Astrocyte (in vitro differentiated cells and primary cell): ENCODE data around the gene PLEKHG4B. TPM values are rescaled to one million over a fixed set of nuclear protein-coding genes. Genes with fewer than 3 reads are reported as not detected.

Experiments
- DNase-seq: peaks from one replicate; pipeline ENCODE4 v3.0.0-alpha.2; 2010; ENCODE audit warnings: low read depth
- FAIRE-seq: peaks from 2 replicates; lab custom pipeline; 2011; peaks lifted over from hg19 to GRCh38; lab: Jason Lieb, UNC
- H2AFZ ChIP-seq: 2 replicates; pipeline ENCODE4 v1.6.0; 2012; ENCODE audit warnings: low read depth, low read length, inconsistent platforms
- H3K27ac ChIP-seq: 2 replicates; pipeline ENCODE4 v1.5.1; 2011; ENCODE audit warnings: low read depth, low read length, inconsistent platforms
- H3K27me3 ChIP-seq: 2 replicates; pipeline ENCODE4 v1.6.0; 2011; ENCODE audit warnings: low read length, inconsistent platforms; ENCODE audit not compliant: insufficient read depth
- H3K36me3 ChIP-seq: 2 replicates; pipeline ENCODE4 v1.5.1; 2011; ENCODE audit warnings: low read length, inconsistent platforms; ENCODE audit not compliant: insufficient read depth
- H3K4me1 ChIP-seq: 2 replicates; pipeline ENCODE4 v1.5.1; 2011; ENCODE audit warnings: low read length, inconsistent platforms; ENCODE audit not compliant: insufficient read depth
- H3K4me2 ChIP-seq: 2 replicates; pipeline ENCODE4 v1.6.0; 2012; ENCODE audit warnings: low read length, inconsistent platforms
- H3K4me3 ChIP-seq: 2 replicates; pipeline ENCODE4 v1.5.1; 2011; ENCODE audit warnings: low read depth, mild to moderate bottlenecking, low read length, inconsistent platforms; ENCODE audit not compliant: insufficient read depth
- H3K79me2 ChIP-seq: 2 replicates; pipeline ENCODE4 v1.6.0; 2012; ENCODE audit warnings: mild to moderate bottlenecking, low read length, inconsistent platforms; ENCODE audit not compliant: insufficient read depth
- H3K9ac ChIP-seq: 2 replicates; pipeline ENCODE4 v1.6.0; 2012; ENCODE audit warnings: mild to moderate bottlenecking, low read length, inconsistent platforms
- H3K9me3 ChIP-seq: 2 replicates; pipeline ENCODE4 v1.5.1; 2012; ENCODE audit warnings: low read depth, mild to moderate bottlenecking, low read length, inconsistent platforms; ENCODE audit not compliant: insufficient read depth
- H4K20me1 ChIP-seq: 2 replicates; pipeline ENCODE4 v1.6.0; 2012; ENCODE audit warnings: low read length, inconsistent platforms; ENCODE audit not compliant: insufficient read depth
- H3K27ac Mint-ChIP-seq: one replicate; pipeline ENCODE4 v1.8.0; 2021; ENCODE audit warnings: mild to moderate bottlenecking, mixed read lengths; ENCODE audit not compliant: unreplicated experiment
- H3K27me3 Mint-ChIP-seq: one replicate; pipeline ENCODE4 v1.8.0; 2021; ENCODE audit warnings: low read depth, mixed read lengths; ENCODE audit not compliant: unreplicated experiment
- H3K36me3 Mint-ChIP-seq: one replicate; pipeline ENCODE4 v1.8.0; 2021; ENCODE audit warnings: low read depth, mixed read lengths; ENCODE audit not compliant: unreplicated experiment
- H3K4me1 Mint-ChIP-seq: one replicate; pipeline ENCODE4 v1.8.0; 2021; ENCODE audit warnings: low read depth, mixed read lengths; ENCODE audit not compliant: unreplicated experiment
- H3K4me3 Mint-ChIP-seq: one replicate; pipeline ENCODE4 v1.8.0; 2021; ENCODE audit warnings: mild to moderate bottlenecking, moderate library complexity, mixed read lengths; ENCODE audit not compliant: unreplicated experiment
- H3K9me3 Mint-ChIP-seq: one replicate; pipeline ENCODE4 v1.8.0; 2021; ENCODE audit warnings: mild to moderate bottlenecking, mixed read lengths; ENCODE audit not compliant: unreplicated experiment
- EZH2 ChIP-seq: IDR thresholded peaks from 2 replicates; pipeline ENCODE4 v1.6.1; 2012; ENCODE audit warnings: mild to moderate bottlenecking, low read length, inconsistent platforms; ENCODE audit not compliant: insufficient read depth
- total RNA-seq: library from RNA; stranded (reverse); gene quantifications from 2 replicates; pipeline ENCODE4 v1.2.1, GENCODE V29; 2021
- TF ChIP-seq, protein P1 (sequence below): IDR thresholded peaks from 2 replicates; pipeline ENCODE4 v1.5.1; 2011; ENCODE audit warnings: low read depth, mild to moderate bottlenecking, inconsistent platforms, low read length, moderate library complexity; ENCODE audit not compliant: insufficient read depth

PLEKHG4B gene
- total RNA-seq, 1 donor from 2014 or later: 8.1 TPM

DNA sequence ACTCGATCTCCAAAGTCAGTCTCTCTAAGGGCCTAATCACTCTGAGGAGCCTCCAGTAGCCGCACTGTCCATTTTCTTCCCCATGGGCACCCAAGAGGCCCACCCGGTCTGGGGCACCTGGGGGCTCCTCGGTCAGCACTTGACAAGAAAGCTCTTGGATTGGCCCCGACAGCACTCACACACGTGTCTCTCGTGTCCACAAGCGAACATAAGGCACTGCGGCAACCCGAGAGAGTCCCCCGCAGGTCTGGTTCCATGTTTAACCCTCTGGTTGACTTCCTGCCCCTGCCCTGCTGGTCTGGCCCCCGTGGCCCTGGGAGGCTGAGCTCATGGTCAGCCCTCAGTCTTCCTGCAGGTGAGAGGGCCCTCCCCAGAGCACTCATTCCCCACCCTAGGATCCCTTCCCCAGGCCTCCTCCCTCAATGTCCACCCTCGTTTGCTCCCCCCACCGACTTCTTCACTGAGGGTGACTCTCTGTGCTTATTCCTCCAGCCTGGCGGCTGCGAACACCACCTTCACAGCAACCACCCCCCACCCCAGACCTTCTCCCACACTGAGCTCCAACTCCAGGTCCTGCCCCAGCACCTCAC, 83.0 kb downstream of the PLEKHG4B start:
- Histone ChIP-seq H3K27ac (no peak overlapping the region), H3K27me3 (no peaks in the 10 kb centered on the region), H3K79me2 (no peaks in the 10 kb centered on the region), H3K9me3 (no peaks in the 10 kb centered on the region), H3K4me3 (no peak overlapping the region), H2AFZ (no peak overlapping the region), H4K20me1 (no peaks in the 10 kb centered on the region), H3K4me2 (no peak overlapping the region), H3K36me3 (no peaks in the 10 kb centered on the region), H3K9ac (no peak overlapping the region), H3K4me1 (peaks cover 2% of the 10 kb centered on the region)
- no peak for FAIRE-seq
- no peak for DNase-seq
- Mint-ChIP-seq H3K4me3 (no peak overlapping the region), H3K27me3 (peaks cover 33% of the 10 kb centered on the region), H3K9me3 (no peaks in the 10 kb centered on the region), H3K4me1 (peaks cover 9% of the 10 kb centered on the region), H3K36me3 (no peaks in the 10 kb centered on the region), H3K27ac (no peak overlapping the region)
- TF ChIP-seq EZH2: no peak
- TF ChIP-seq, protein P1, sequence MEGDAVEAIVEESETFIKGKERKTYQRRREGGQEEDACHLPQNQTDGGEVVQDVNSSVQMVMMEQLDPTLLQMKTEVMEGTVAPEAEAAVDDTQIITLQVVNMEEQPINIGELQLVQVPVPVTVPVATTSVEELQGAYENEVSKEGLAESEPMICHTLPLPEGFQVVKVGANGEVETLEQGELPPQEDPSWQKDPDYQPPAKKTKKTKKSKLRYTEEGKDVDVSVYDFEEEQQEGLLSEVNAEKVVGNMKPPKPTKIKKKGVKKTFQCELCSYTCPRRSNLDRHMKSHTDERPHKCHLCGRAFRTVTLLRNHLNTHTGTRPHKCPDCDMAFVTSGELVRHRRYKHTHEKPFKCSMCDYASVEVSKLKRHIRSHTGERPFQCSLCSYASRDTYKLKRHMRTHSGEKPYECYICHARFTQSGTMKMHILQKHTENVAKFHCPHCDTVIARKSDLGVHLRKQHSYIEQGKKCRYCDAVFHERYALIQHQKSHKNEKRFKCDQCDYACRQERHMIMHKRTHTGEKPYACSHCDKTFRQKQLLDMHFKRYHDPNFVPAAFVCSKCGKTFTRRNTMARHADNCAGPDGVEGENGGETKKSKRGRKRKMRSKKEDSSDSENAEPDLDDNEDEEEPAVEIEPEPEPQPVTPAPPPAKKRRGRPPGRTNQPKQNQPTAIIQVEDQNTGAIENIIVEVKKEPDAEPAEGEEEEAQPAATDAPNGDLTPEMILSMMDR: no peak

DNA sequence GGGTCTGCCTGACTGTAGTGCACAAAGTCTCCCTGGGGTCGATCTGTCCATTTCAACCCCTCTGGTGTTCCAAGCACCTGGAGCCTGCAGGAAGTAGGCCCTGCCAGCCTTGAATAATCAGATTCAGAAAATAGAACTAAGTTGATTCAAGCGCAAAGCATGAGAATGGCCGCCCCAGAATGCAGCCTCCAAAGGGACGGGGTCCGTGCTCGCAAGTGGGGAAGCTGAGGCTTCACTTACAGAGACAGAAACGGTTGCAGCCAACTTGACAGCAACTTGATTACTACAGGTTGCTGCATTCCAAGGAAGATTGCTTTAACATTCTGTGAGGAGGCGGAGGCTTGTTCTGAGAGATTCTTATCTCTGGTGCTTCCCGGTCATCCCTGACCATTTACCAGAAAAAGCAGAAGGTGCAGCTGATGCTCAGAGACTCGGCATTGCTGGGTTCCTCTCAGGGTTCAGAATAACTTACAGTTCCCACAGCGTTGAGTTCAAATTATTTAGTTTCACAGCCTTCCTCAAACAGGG, 84.4 kb downstream of the PLEKHG4B start:
- no peak overlapping the region for H3K4me3 Mint-ChIP-seq
- Histone ChIP-seq H2AFZ (no peak overlapping the region), H3K36me3 (no peaks in the 10 kb centered on the region), H3K9ac (no peak overlapping the region), H3K9me3 (no peaks in the 10 kb centered on the region), H3K4me2 (no peak overlapping the region), H3K4me1 (no peaks in the 10 kb centered on the region), H3K27me3 (no peaks in the 10 kb centered on the region), H3K79me2 (no peaks in the 10 kb centered on the region), H3K4me3 (no peak overlapping the region), H4K20me1 (no peaks in the 10 kb centered on the region), H3K27ac (no peak overlapping the region)
- H3K27ac Mint-ChIP-seq: no peak overlapping the region
- peaks cover 9% of the 10 kb centered on the region for H3K4me1 Mint-ChIP-seq
- H3K36me3 Mint-ChIP-seq: no peaks in the 10 kb centered on the region
- FAIRE-seq: no peak
- TF ChIP-seq EZH2: no peak
- TF ChIP-seq, protein P1: no peak
- H3K9me3 Mint-ChIP-seq: no peaks in the 10 kb centered on the region
- DNase-seq: no peak
- H3K27me3 Mint-ChIP-seq: peaks cover 37% of the 10 kb centered on the region

DNA sequence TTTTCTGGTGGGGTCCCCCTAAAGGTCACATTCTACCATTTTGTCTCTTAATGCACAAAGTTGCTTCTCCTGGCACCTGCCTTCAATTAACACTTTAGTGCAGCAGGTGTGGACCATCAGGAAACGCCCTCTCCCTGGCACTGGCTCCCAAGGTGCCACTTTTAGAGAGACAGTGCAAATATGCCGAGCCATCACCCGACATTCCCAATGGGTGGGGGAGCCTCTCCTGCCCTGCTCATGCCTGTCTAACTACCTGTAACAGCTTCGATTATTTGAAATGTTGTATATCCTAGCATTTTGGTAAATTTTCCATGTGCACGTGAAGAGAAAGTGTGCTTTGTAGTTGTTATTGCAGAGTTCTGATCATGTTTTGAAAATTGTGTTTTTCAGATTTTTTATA, 86.1 kb downstream of the PLEKHG4B start:
- DNase-seq (no peak), FAIRE-seq (no peak)
- Histone ChIP-seq H3K36me3 (peaks cover 3% of the 10 kb centered on the region), H3K79me2 (no peaks in the 10 kb centered on the region), H3K4me1 (no peaks in the 10 kb centered on the region), H3K9me3 (no peaks in the 10 kb centered on the region), H3K9ac (no peak overlapping the region), H3K27ac (no peak overlapping the region), H3K4me2 (no peak overlapping the region), H4K20me1 (no peaks in the 10 kb centered on the region), H3K4me3 (no peak overlapping the region), H2AFZ (no peak overlapping the region), H3K27me3 (no peaks in the 10 kb centered on the region)
- no peak for TF ChIP-seq EZH2
- TF ChIP-seq, protein P1: no peak
- no peak overlapping the region for H3K4me3 Mint-ChIP-seq
- peaks cover 32% of the 10 kb centered on the region for H3K27me3 Mint-ChIP-seq
- H3K27ac Mint-ChIP-seq: no peak overlapping the region
- H3K9me3 Mint-ChIP-seq: no peaks in the 10 kb centered on the region
- peaks cover 4% of the 10 kb centered on the region for H3K36me3 Mint-ChIP-seq
- H3K4me1 Mint-ChIP-seq: peaks cover 9% of the 10 kb centered on the region
